Adrenal gland (tissue), 12 donors: ENCODE measurements around the gene OLA1. TPM values are rescaled to one million over a fixed set of nuclear protein-coding genes. Genes with fewer than 3 reads are reported as not detected.

Experiments
- DNase-seq, 7 donors: peaks; one replicate each; pipeline ENCODE4 v3.0.0-alpha.2; 2019 to 2020
- H3K27ac ChIP-seq, 5 donors: fragments of 200-600 bp; sonication (generic) in 4 of 5; 1 replicate in 3 of 5; 2 replicates in 2 of 5; pipeline versions ENCODE4 v1.5.1 to v1.8.0; 2016 to 2020; ENCODE audit warnings: mild to moderate bottlenecking in 1 of 5
- H3K27me3 ChIP-seq: fragments of 200-600 bp; 2 replicates; pipeline ENCODE4 v1.8.0; 2021
- H3K36me3 ChIP-seq, 2 donors: fragments of 200-600 bp; replicated peaks in 1 of 2; 1 replicate in 1 of 2; 2 replicates in 1 of 2; pipeline versions ENCODE4 v1.5.1 to v1.8.0; 2018 to 2022
- H3K4me1 ChIP-seq, 2 donors: fragments of 200-600 bp; replicated peaks in 1 of 2; 1 replicate in 1 of 2; 2 replicates in 1 of 2; pipeline versions ENCODE4 v1.5.1 to v1.8.0; 2018 to 2021
- H3K4me3 ChIP-seq, 4 donors: fragments of 200-600 bp; sonication (generic) in 3 of 4; one replicate each; pipeline ENCODE4 v1.5.1; 2016 to 2018
- H3K9me3 ChIP-seq, 3 donors: fragments of 200-600 bp; sonication (generic) in 1 of 3; replicated peaks in 1 of 3; 1 replicate in 2 of 3; 2 replicates in 1 of 3; pipeline versions ENCODE4 v1.5.1 to v1.8.0; 2016 to 2021
- CTCF ChIP-seq, 6 experiments: fragments of 450-650 bp in 4 of 6; fragments of 200-600 bp in 2 of 6; sonication (generic) in 1 of 6; IDR thresholded peaks; 1 replicate in 5 of 6; 2 replicates in 1 of 6; pipeline versions ENCODE4 v1.5.1 to v1.8.0; 2016 to 2021; ENCODE audit warnings: antibody characterized with exemption in 6 of 6, mild to moderate bottlenecking in 2 of 6, moderate library complexity in 1 of 6
- POLR2A ChIP-seq, 2 donors: fragments of 450-650 bp; IDR thresholded peaks; one replicate each; pipeline ENCODE4 v1.6.1; 2017; ENCODE audit warnings: antibody characterized with exemption in 2 of 2, mild to moderate bottlenecking in 2 of 2, moderate library complexity in 1 of 2
- WGBS, 4 donors: extraction: QIAGEN DNeasy Blood & Tissue Kit in 2 of 4; methylation state at CpG; one replicate each; pipeline versions ENCODE4 v1.1.5 to v1.1.7; 2013 to 2017; 5-methylcytosine and 5-hydroxymethylcytosine counted together
- intact Hi-C, 2 donors: fragments of 100-400 bp; cut with DNase I; formaldehyde crosslinking; loops; one replicate each; pipeline versions ENCODE4 v1.14.1 to v1.15.0; 2022 to 2023
- polyA plus RNA-seq, 3 donors: library from polyadenylated mRNA; stranded (reverse); fragments of 200-250 nt in 2 of 3; fragments of 350-450 nt in 1 of 3; fragmentation: Illumina TruSeq in 1 of 3; extraction: RNeasy Lipid Tissue Mini Kit (QIAGEN cat#74804) in 1 of 3; gene quantifications; one replicate each; pipeline ENCODE4 v1.2.3, GENCODE V29; 2013 to 2014
- total RNA-seq, 9 donors: library from RNA; depleted of rRNA in 4 of 9; stranded (reverse); fragments of >200 nt in 4 of 9; fragments of 120-200 nt in 1 of 9; fragmentation: NEBNext Ultra II Directional in 1 of 9; extraction: Animal tissue kit (Norgen Biotek cat#: 25700) in 1 of 9; gene quantifications; one replicate each; pipeline versions ENCODE4 v1.1.0 to v1.2.4, GENCODE V29; 2013 to 2023
- donor health status: healthy with polysubstance abuse.
- donor health status: Bipolar disorder and iron deficiency.
- donor health status: DM: yes; HTN: yes; CAD: no.
- donor health status: DM: no; HTN: no; CAD: no.
- donor health status: DM: no; HTN: no; CAD: no.
- donor health status: DM: yes; HTN: yes; CAD: no.

The OLA1 gene
- total and polyA plus RNA-seq, 12 donors, result 30.1 to 182 (median 68.9) TPM

GRCh38 chr2:174047746-174048145, 200.6 kb downstream of the OLA1 start:
- Histone ChIP-seq H3K27ac (no peak overlapping the region), H3K36me3 (no peaks in the 10 kb centered on the region), H3K9me3 (no peaks in the 10 kb centered on the region), H3K4me1 (no peaks in the 10 kb centered on the region), H3K27me3 (no peaks in the 10 kb centered on the region), H3K4me3 (no peak overlapping the region)
- TF ChIP-seq POLR2A (IDR thresholded peaks at IDR 0.05) (no peak), CTCF (IDR thresholded peaks at IDR 0.05) (no peak)
- intact Hi-C loops, result loop anchor here (10.0 kb wide), 3 partner anchors 163 to 643 kb away; no protein-coding TSS in a partner anchor
- no peak for DNase-seq
- WGBS, 4 donors, result 78 to 89% (median 88%) methylated on average over 9 of the region's 9 CpGs

GRCh38 chr2:174046172-174046571, 202.2 kb downstream of the OLA1 start:
- WGBS, 4 donors, result 66 to 82% (median 76%) methylated on average over 3 of the region's 3 CpGs
- H3K27ac ChIP-seq, result no peak overlapping the region
- DNase-seq, result no peak
- H3K4me3 ChIP-seq, result no peak overlapping the region
- no peaks in the 10 kb centered on the region for H3K9me3 ChIP-seq
- H3K36me3 ChIP-seq, result no peaks in the 10 kb centered on the region
- H3K27me3 ChIP-seq, result no peaks in the 10 kb centered on the region
- intact Hi-C loops, result loop anchor here (10.0 kb wide), 3 partner anchors 161 to 641 kb away; no protein-coding TSS in a partner anchor
- no peaks in the 10 kb centered on the region for H3K4me1 ChIP-seq
- TF ChIP-seq CTCF (IDR thresholded peaks at IDR 0.05), result no peak
- no peak for TF ChIP-seq POLR2A (IDR thresholded peaks at IDR 0.05)

- no peaks in the 10 kb centered on the region for H3K27me3 ChIP-seq
- 72 to 84% (median 80%) methylated on average over 3 of the region's 3 CpGs for WGBS, 4 donors
- H3K9me3 ChIP-seq, result no peaks in the 10 kb centered on the region
- intact Hi-C loops, result loop anchor here (10.0 kb wide), 3 partner anchors 160 to 640 kb away; no protein-coding TSS in a partner anchor
- no peak overlapping the region for H3K27ac ChIP-seq
- no peak for DNase-seq
- TF ChIP-seq CTCF (IDR thresholded peaks at IDR 0.05) (no peak), POLR2A (IDR thresholded peaks at IDR 0.05) (no peak)
- no peak overlapping the region for H3K4me3 ChIP-seq
- peaks cover under 1 to 2% of the 10 kb centered on the region in 2 donors for H3K4me1 ChIP-seq
- no peaks in the 10 kb centered on the region for H3K36me3 ChIP-seq
These were observed 203.8 kb downstream of the OLA1 start for GRCh38 chr2:174044556-174044955.

- no peak for DNase-seq
- Histone ChIP-seq H3K4me1 (peaks cover 3 to 16% of the 10 kb centered on the region in 2 donors), H3K4me3 (no peak overlapping the region), H3K27ac (no peak overlapping the region), H3K27me3 (no peaks in the 10 kb centered on the region), H3K9me3 (no peaks in the 10 kb centered on the region), H3K36me3 (no peaks in the 10 kb centered on the region)
- intact Hi-C loops, result loop anchor here (10.0 kb wide), 3 partner anchors 156 to 636 kb away; no protein-coding TSS in a partner anchor
- WGBS, 4 donors, result 81 to 90% (median 84%) methylated on average over 2 of the region's 2 CpGs
- no peak for TF ChIP-seq CTCF (IDR thresholded peaks at IDR 0.05)
- TF ChIP-seq POLR2A (IDR thresholded peaks at IDR 0.05), result no peak
These were observed 208.0 kb downstream of the OLA1 start for GRCh38 chr2:174040417-174040701.
